HG03280 (cell line): ENCODE data around the gene KRTAP9-1.
"Not testable (repeated sequence)": the region's sequence is repeated elsewhere in the genome, so short reads cannot be mapped to it uniquely, and the experiment has no call there.

ENCODE experiments used
- ATAC-seq: cut with Tn5 transposase; IDR thresholded peaks from one replicate; pipeline ENCODE4 v1.9.1; 2021; ENCODE audit warnings: mild to moderate bottlenecking, moderate library complexity; ENCODE audit not compliant: unreplicated experiment

The KRTAP9-1 gene, protein sequence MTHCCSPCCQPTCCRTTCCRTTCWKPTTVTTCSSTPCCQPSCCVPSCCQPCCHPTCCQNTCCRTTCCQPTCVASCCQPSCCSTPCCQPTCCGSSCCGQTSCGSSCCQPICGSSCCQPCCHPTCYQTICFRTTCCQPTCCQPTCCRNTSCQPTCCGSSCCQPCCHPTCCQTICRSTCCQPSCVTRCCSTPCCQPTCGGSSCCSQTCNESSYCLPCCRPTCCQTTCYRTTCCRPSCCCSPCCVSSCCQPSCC

DNA sequence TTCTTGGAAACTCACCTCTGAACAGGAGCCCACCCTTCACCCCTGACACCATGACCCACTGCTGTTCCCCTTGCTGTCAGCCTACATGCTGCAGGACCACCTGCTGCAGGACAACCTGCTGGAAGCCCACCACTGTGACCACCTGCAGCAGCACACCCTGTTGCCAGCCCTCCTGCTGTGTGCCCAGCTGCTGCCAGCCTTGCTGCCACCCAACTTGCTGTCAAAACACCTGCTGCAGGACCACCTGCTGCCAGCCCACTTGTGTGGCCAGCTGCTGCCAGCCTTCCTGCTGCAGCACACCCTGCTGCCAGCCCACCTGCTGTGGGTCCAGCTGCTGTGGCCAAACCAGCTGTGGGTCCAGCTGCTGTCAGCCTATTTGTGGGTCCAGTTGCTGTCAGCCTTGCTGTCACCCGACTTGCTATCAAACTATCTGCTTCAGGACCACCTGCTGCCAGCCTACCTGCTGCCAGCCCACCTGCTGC, at the start of gene KRTAP9-1:
Gene KRTAP9-1 (plus strand): TSS at position 51 of the 482 bp plus-strand sequence. CDS start 0 bp downstream, at position 51.
- ATAC-seq = not testable (repeated sequence)

DNA sequence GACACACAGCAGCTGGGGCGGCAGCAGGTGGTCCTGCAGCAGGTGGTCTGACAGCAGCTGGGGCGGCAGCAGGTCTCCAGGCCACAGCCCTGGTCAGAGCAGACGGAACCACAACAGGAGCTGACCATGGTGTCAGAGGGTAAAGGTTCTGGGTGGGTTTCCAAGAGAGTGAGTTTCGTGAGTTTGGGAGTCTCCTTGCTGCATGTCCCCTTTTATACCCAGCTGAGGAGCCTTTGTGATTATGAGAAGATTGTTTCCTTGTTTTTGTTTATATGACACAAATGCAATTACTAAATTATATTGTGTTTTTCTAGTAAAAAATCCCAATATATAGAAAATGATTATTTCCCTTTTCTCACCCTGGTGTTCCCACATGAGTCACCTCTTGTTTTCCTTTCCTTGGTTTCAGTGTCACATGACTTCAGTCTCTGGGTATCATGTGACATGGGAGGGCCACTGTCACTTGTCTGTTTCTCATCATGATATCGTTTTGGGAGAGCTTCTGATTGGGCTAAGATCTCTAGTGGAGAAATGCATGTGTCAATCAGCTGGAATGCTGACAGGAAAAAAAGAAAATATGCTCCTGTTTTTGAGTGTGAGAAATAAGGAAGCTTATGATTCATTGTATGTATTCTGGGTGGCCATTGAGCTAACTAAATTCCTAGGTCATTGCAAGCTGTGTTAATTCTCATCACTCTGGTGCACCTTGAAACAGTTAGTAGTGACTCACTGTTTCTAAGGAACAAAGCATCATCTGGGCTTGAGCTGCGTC, 49.1 kb upstream of the KRTAP9-1 start, which contains the start of gene KRTAP4-6:
Gene KRTAP4-6 (minus strand): TSS at position 185 of the 772 bp plus-strand sequence. CDS start 57 bp downstream, at position 128.
- ATAC-seq = no peak

DNA sequence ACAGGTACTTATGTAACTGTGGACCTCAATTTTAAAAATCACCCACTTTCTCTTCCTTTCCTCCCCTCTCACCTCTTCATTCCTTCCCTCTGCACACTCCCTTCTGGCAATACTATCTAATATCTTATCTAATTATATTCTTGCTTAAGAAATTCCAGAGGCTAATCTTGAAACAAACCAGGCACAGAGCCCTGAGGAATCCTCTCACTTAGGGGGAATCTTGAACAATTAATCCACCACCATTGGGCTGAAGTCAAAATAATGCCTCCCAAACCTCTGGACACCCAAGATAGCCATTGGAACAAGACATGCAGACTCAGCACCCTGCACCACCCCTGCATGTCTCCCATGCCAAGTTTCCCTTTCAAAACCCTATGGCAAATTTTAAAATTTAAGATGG, 48.3 kb upstream of the KRTAP9-1 start:
- ATAC-seq = no peak

DNA sequence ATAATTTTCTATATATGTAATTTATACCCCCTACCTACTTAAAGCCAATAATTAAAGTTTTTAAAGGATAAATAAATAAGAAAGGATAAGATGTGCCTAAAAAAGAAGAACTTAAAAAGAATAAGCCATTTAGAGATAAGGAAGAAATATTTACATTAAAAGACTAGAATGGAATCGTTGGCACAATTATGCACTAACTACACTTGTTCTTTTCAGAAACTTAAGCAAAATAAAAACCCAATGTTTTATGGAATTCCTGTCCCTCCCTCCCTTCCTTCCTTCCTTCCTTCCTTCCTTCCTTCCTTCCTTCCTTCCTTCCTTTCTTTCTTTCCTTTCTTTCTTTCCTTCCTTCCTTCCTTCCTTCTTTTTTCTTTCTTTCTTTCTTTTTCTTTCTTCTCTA, 44.8 kb upstream of the KRTAP9-1 start:
- ATAC-seq = no peak

DNA sequence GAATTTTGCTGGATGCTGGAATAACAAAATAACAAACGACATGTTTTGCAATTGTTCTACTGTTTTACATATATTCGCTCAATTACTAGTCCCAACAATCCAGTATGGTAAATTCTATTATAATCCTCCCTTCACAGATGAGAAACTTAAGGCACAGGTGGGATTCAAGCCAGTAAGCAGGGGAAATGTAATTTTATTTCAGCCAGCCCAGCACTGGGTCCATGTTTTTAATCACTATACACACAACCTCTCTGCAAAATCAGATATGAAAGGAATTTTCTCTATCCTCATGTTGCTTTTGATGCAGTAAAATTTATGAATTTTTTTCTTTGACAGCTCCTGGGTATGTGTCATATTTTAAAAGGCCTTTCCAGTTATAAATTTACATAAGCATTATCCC, 44.4 kb upstream of the KRTAP9-1 start:
- ATAC-seq = no peak

DNA sequence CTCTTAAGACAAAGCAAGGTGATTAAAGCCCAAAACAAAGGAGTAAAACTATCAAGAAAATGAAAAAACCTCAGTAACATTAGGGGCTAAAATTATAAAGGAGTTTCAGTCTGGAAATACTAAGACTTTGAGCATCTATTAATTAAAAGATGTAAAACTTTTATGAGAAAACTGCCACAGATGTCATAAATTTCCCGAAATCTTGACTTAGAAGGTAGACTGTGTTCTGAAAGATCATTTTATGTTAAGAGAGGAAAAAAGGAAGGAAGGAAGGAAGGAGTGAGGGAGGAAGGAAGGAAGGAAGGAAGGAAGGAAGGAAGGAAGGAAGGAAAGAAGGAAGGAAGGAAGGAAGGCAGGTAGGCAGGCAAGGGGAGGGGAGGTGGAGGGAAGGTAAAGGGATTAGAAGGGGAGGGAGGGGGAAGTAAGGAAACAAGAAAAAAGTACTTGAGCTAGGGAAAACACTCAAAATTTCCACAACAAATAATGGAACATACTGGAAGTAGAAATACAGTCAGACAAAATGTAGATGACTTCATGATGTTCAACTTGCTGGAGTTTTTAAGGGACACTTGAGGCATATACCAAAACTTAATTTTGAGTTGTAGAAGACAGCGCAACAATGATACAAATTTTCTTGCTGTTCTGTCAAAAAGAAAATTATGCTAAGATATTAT, 42.0 kb upstream of the KRTAP9-1 start:
- no peak for ATAC-seq

DNA sequence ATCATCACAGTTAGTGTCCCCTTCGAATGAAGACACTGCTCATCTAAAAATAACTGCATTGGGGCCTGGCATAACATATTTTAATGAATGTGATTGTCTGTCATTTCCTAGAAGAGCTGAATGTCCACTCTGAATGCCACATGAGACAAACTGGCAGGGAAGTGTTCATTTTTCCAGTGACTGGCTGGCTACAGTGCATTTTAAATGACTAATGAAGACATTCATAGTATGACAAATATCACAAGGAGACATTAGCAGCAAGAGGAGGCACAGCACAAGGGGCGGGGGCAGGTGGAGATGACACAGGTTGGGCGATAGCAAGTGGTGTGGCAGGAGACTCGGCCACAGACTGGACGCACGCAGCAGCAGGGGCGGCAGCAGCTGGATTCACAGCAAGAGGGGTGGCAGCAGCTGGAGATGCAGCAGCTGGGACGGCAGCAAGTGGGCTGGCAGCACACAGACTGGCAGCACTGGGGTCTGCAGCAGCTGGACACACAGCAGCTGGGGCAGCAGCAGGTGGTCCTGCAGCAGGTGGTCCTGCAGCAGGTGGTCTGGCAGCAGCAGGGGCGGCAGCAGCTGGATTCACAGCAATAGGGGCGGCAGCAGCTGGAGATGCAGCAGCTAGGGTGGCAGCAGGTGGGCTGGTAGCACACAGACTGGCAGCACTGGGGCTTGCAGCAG, 40.6 kb upstream of the KRTAP9-1 start:
- ATAC-seq = not testable (repeated sequence)

DNA sequence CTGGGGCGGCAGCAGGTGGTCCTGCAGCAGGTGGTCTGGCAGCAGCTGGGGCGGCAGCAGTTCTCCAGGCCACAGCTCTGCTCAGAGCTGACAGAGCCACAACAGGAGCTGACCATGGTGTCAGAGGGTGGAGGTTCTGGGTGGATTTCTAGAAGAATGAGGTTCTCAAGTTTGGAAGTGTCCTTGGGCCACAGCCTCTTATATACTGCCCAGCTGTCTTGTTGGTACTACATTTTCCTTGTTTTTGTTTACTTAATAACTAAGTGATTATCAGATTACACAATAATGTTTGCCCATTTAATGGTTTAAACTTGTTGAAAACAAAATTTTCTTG, 40.1 kb upstream of the KRTAP9-1 start, which contains the start of gene KRTAP4-5:
Gene KRTAP4-5 (minus strand): TSS at position 174 of the 334 bp plus-strand sequence. CDS start 58 bp downstream, at position 116.
- ATAC-seq = no peak

DNA sequence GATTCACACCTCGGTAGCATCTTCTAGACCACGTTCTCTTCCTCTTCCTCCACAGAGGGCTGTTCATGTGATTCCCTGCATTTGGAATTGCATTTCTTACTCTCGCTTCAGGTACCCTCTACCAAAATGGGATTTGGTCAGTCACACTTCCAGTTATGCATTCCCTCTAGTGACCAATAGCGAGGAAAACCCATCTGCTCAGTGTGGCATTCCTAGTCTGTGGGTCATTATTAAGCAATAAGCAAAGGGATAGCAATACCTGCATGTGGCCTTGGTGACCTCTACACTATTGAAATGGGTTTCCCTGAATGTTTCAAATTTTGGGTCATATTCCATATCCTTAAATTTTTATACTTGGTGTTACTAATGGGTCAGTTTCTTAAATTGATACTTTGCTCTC, 39.7 kb upstream of the KRTAP9-1 start:
- no peak for ATAC-seq

DNA sequence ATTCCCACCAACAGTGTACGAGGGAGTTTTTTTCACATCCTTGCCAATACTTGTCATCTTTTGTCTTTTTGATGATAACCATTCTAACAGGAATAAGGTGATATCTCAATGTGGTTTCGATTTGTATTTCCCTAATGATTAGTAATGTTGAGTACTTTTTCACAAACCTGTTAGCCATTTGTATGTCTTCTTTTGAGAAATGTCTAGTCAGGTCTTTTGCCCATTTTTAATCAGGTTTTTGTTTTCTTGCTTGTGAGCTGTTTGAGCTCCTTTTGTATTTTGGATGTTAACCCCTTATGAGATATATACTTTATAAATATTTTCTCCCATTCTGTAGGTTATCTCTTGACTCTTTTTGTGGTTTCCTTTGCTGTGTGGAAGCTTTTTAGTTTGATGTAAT, 38.2 kb upstream of the KRTAP9-1 start:
- no peak for ATAC-seq

DNA sequence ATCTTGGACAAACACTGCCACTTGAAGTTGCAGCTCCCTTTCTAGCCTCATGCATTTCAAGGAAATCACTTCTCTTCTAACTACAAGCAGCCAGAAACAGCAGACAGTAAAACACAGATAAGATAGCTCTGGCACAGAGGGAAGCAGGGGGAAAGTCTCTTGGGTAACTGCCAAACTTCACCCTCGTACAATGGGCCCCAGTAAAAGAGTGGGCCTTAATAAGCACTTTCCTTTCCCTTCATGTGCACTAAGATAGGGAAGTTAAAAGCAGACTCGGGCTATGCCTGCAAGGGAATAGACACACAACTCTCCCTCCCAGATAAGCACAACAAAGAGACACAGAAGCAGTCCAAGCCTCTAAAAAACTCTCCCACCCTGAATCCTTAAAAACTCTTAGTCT, 35.8 kb upstream of the KRTAP9-1 start:
- no peak for ATAC-seq

DNA sequence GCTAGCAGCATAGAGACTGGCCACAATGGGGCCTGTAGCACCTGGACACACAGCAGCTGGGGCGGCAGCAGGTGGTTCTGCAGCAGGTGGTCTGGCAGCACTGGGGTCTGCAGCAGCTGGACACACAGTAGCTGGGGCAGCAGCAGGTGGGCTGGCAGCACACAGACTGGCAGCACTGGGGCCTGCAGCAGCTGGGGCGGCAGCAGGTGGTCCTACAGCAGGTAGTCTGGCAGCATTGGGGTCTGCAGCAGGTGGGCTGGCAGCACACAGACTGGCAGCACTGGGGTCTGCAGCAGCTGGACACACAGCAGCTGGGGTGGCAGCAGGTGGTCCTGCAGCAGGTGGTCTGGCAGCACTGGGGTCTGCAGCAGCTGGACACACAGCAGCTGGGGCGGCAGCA, 29.5 kb upstream of the KRTAP9-1 start:
- not testable (repeated sequence) for ATAC-seq

DNA sequence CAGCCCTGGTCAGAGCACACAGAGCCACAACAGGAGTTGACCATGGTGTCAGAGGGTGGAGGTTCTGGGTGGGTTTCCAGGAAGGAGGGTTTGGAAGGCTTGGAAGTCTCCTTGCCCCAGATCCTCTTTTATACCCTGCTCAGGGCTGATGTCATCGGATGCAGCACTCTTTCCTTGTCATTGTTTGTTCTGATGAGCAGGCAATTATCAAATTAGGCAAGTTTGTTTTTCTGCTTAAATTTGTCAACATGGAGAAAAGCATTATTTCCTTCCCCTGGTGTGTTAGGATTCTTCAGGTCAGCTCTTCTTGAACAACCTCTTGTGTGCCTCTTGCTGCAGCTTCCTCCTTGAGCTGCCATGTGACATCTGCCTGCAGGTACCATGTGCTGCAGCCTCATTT, 29.0 kb upstream of the KRTAP9-1 start, which contains the start of gene KRTAP4-4:
Gene KRTAP4-4 (minus strand): TSS at position 101 of the 400 bp plus-strand sequence. CDS start 57 bp downstream, at position 44.
- no peak for ATAC-seq

DNA sequence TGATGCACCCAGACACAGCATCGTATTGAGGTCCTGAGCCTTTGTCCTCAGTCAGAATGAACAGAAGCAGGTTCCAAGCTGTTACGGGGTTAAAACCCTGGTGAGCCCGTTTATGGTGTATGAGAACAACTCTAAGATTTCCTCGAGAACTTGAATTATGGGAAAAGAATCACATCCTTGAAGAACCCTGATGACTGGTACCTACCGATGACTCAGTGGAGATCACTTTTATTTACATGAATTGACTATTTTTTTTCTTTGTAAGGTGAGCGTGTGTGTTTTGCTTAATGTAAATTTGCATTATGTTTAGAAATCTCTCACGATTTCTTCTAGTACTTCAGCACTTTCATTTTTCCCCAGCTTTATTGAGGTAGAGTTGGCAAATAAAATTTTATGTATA, 25.9 kb upstream of the KRTAP9-1 start:
- ATAC-seq = no peak

DNA sequence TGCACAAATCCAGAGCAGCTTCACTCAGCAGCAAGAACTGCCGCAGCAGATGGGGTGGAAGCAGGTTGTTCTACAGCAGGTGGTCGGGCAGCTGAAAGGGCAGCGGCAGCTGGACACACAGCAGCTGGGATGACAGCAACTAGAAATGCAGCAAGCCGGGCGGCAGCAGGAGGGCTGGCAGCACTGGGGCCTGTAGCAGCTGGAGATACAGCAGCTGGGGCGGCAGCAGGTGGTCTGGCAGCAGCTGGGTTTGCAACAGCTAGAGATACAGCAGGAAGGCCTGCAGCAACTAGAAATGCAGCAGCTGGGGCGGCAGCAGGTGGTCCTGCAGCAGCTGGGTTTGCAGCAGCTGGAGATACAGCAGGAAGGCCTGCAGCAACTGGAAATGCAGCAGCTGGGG, 22.1 kb upstream of the KRTAP9-1 start:
- ATAC-seq = no peak

DNA sequence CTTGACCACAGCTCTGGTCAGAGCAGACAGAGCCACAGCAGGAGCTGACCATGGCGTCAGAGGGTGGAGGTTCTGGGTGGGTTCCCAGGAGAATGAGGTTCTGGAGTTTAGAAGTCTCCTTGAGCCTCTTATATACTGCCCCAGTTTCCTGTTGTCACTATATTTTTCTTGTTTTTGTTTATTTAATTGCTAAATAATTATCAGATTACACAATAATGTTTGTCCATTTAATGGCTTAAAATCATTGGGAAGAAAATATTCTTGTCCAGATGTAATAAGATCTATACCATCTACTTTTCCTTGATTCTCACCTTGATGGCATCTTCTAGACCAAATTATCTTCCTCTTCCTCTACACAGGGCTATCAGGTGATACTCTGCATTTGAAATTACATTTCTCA, 21.6 kb upstream of the KRTAP9-1 start, which contains the start of gene KRTAP4-3:
Gene KRTAP4-3 (minus strand): TSS at position 101 of the 400 bp plus-strand sequence. CDS start 49 bp downstream, at position 52.
- no peak for ATAC-seq

DNA sequence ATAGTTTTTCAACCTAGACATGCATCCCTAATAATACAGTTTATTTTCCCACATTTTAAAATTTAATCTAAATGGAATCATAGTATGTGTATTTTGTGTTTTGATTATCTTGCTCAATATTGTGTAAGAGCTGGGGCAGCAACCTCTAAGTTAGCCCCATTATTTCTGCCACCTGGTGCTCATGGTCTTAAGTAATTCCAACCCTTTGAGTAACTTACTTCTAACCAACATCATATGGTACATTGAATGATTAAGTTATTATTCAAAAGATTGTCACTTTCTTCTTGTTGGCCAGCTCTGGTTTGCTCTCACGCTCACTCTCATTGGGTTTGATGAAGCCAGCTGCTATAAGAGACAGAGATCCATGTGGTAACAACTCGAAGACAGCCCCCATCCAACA, 17.8 kb upstream of the KRTAP9-1 start:
- ATAC-seq = no peak

DNA sequence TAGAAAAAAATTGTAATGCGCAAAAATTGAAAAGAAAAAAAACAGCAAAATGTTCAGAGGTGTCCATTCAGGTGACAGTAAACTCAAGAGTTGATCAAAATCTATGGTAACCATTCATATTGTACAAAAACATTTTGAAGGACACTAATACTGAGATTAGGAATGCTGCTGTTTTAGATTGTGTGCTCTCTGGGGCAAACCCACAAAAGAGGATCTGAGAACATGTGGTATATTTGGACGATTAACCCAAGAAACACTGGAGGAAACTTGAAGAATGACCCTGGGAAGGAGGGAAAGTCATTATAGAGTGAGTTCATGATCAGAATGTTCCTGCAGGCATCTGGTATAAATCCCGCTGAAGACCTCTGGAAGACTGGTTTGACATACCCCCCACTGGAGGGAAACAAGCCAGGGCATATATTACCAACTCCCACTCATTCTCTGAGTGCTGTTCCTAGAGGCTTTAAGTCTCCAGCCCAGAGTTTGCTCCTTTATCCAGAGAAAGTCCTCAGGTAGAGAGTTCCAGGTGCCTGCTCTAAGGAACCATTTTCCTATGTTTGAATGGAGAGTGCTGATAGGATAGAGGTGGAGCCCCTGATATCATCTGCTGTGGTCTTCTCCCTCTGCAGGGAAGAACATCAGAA, 12.8 kb upstream of the KRTAP9-1 start:
- ATAC-seq = no peak

DNA sequence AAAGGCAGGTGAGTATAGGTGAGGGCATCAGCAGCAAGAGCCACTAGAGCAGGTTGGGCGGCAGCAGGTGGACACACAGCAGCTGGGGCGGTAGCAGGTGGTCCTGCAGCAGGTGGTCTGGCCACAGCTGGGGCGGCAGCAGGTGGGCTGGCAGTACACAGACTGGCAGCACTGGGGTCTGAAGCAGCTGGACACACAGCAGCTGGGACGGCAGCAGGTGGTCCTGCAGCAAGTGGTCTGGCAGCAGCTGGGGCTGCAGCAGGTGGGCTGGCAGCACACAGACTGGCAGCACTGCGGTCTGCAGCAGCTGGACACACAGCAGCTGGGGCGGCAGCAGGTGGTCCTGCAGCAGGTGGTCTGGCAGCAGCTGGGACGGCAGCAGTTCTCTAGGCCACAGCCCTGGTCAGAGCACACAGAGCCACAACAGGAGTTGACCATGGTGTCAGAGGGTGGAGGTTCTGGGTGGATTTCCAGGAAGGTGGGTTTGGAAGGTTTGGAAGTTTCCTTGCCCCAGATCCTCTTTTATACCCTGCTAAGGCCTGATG, 11.9 kb upstream of the KRTAP9-1 start, which contains the start of gene KRTAP4-2:
Gene KRTAP4-2 (minus strand): TSS at position 495 of the 545 bp plus-strand sequence. CDS start 57 bp downstream, at position 438.
- no peak for ATAC-seq

DNA sequence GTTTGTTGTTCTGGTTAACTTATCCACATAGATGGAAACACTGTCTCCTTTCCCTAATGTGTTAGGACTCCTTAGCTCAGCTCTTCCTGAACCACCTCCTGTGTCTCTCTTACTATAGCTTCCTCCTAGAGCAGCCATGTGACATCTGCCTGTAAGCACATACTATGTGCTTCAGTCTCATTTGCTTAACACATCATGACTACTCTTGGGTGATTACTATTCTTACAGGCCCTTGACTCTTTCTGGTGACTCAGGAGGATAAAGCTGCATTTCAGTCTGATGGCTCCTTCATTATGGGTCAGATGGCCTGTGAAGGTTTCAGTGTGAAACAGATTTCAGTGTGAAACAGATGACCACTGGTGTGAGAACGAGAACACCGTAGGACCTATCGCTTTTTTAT, 11.3 kb upstream of the KRTAP9-1 start:
- ATAC-seq = no peak
